PC-9 (cell line): ENCODE data around the gene TMEM51.

ENCODE experiments used
- CTCF ChIP-seq: fragments of 200-600 bp; sonication (generic); conservative IDR thresholded peaks from 2 replicates; pipeline ENCODE4 v1.6.1; 2017; ENCODE audit warnings: mixed run types, antibody characterized with exemption, mild to moderate bottlenecking, moderate library complexity
- EZH2 ChIP-seq: fragments of 200-600 bp; sonication (generic); IDR thresholded peaks from 2 replicates; pipeline ENCODE4 v1.8.0; 2017; ENCODE audit warnings: antibody characterized with exemption, low read depth

DNA sequence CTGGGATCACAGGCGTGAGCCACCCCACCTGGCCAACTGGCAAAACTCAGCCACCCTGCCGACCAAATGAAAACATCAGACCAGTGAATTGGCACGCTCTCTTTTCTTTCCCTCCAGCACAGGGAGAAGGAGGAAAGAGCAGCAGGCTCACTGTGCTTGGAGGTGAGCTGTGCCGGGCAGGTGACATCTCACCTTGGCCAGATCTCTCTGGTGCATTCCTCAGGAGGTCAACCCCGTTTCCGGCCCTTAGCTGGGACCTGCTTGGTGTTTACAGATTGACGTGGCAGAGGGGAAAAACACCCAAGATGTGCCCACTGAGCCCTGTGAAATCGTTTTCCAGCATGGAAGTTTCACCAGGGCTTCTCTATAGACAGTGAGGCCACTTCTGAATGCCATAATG is 45.1 kb downstream of the TMEM51 start:
- TF ChIP-seq CTCF (no peak), EZH2 (no peak)
